ENCODE data around the gene GORASP1. TPM values are rescaled to one million over a fixed set of nuclear protein-coding genes. Genes with fewer than 3 reads are reported as not detected.

Gene GORASP1
- total and polyA plus RNA-seq, 12 donors, result 24.3 to 66.2 (median 46.6) TPM

- intact Hi-C loops (cut with DNase I), result no loop called here
- peak in 1 of 7 donors; percentile 53 for DNase-seq
- H3K4me1 ChIP-seq (replicated peaks in 1 of 2), result no peaks in the 10 kb centered on the region
- no peaks in the 10 kb centered on the region for H3K27me3 ChIP-seq
- 24 to 42% (median 35%) methylated on average over 3 of the region's 3 CpGs for WGBS, 4 donors
- H3K9me3 ChIP-seq (replicated peaks in 1 of 3), result no peaks in the 10 kb centered on the region
- H3K27ac ChIP-seq, result peak overlapping the region in 1 of 5 donors; percentile 28
- H3K36me3 ChIP-seq (replicated peaks in 1 of 2), result peaks cover 0 to 81% of the 10 kb centered on the region in 2 donors
- no peak overlapping the region for H3K4me3 ChIP-seq
- TF ChIP-seq POLR2A (IDR thresholded peaks at IDR 0.05) (no peak), CTCF (IDR thresholded peaks at IDR 0.05) (no peak)
Measured at GRCh38 chr3:39096775-39097174, 10.7 kb downstream of the GORASP1 start.

GRCh38 chr3:39095778-39096177 is 11.6 kb downstream of the GORASP1 start:
- no peaks in the 10 kb centered on the region for H3K9me3 ChIP-seq (replicated peaks in 1 of 3)
- TF ChIP-seq POLR2A (IDR thresholded peaks at IDR 0.05), result no peak
- TF ChIP-seq CTCF (IDR thresholded peaks at IDR 0.05), result no peak
- H3K27ac ChIP-seq, result no peak overlapping the region
- H3K27me3 ChIP-seq, result no peaks in the 10 kb centered on the region
- H3K4me3 ChIP-seq, result no peak overlapping the region
- intact Hi-C loops (cut with DNase I), result no loop called here
- H3K4me1 ChIP-seq (replicated peaks in 1 of 2), result no peaks in the 10 kb centered on the region
- 63 to 80% (median 71%) methylated on average over 3 of the region's 3 CpGs for WGBS, 4 donors
- peaks cover 0 to 89% of the 10 kb centered on the region in 2 donors for H3K36me3 ChIP-seq (replicated peaks in 1 of 2)
- DNase-seq, result peak in 1 of 7 donors; percentile 41

- Histone ChIP-seq H3K27ac (no peak overlapping the region), H3K9me3 (replicated peaks in 1 of 3) (no peaks in the 10 kb centered on the region), H3K36me3 (replicated peaks in 1 of 2) (peaks cover 0 to 89% of the 10 kb centered on the region in 2 donors), H3K27me3 (no peaks in the 10 kb centered on the region), H3K4me3 (no peak overlapping the region), H3K4me1 (replicated peaks in 1 of 2) (no peaks in the 10 kb centered on the region)
- intact Hi-C loops (cut with DNase I), result no loop called here
- TF ChIP-seq POLR2A (IDR thresholded peaks at IDR 0.05) (no peak), CTCF (IDR thresholded peaks at IDR 0.05) (no peak)
- WGBS, 4 donors, result 83 to 87% (median 85%) methylated on average over 7 of the region's 7 CpGs
- DNase-seq, result peak in 1 of 7 donors; percentile 27
Measured at GRCh38 chr3:39094851-39095677, 12.4 kb downstream of the GORASP1 start.

- no peak for DNase-seq
- Histone ChIP-seq H3K4me1 (replicated peaks in 1 of 2) (no peaks in the 10 kb centered on the region), H3K27me3 (no peaks in the 10 kb centered on the region), H3K27ac (no peak overlapping the region), H3K4me3 (no peak overlapping the region), H3K36me3 (replicated peaks in 1 of 2) (peaks cover 0 to 76% of the 10 kb centered on the region in 2 donors), H3K9me3 (replicated peaks in 1 of 3) (no peaks in the 10 kb centered on the region)
- no peak for TF ChIP-seq CTCF (IDR thresholded peaks at IDR 0.05)
- TF ChIP-seq POLR2A (IDR thresholded peaks at IDR 0.05), result no peak
- WGBS, 4 donors, result 91 to 96% (median 94%) methylated on average over 2 of the region's 2 CpGs
- intact Hi-C loops (cut with DNase I), result no loop called here
Measured at GRCh38 chr3:39090922-39091321, 16.5 kb downstream of the GORASP1 start.

All from adrenal gland (tissue), 12 donors.